Keratinocyte (primary cell): ENCODE results near the gene NFYB. TPM values are rescaled to one million over a fixed set of nuclear protein-coding genes. Genes with fewer than 3 reads are reported as not detected.

ENCODE experiments used
- DNase-seq: peaks from one replicate; pipeline ENCODE4 v3.0.0-alpha.2; 2011; ENCODE audit warnings: low read depth, missing footprints, low spot score
- FAIRE-seq: peaks from 2 replicates; lab custom pipeline; 2011; peaks lifted over from hg19 to GRCh38; lab: Jason Lieb, UNC
- H2AFZ ChIP-seq: 2 replicates; pipeline ENCODE4 v1.6.0; 2012; ENCODE audit warnings: low read length, control low read depth, inconsistent platforms; ENCODE audit not compliant: control insufficient read depth
- H3K27ac ChIP-seq: 2 replicates; pipeline ENCODE4 v1.5.1; 2011; ENCODE audit warnings: low read length; ENCODE audit not compliant: control insufficient read depth, insufficient read depth
- H3K27me3 ChIP-seq: 3 replicates; pipeline ENCODE4 v1.6.0; 2011; ENCODE audit warnings: low read length; ENCODE audit not compliant: control insufficient read depth, insufficient read depth; ENCODE audit errors: extremely low read depth
- H3K36me3 ChIP-seq, 2 experiments: 2 replicates in 1 of 2; 3 replicates in 1 of 2; pipeline ENCODE4 v1.5.1; 2011; ENCODE audit warnings: low read length in 2 of 2, mild to moderate bottlenecking in 1 of 2; ENCODE audit not compliant: control insufficient read depth in 2 of 2, insufficient read depth in 2 of 2; ENCODE audit errors: extremely low read depth in 1 of 2
- H3K4me1 ChIP-seq: 3 replicates; pipeline ENCODE4 v1.5.1; 2011; ENCODE audit warnings: low read length; ENCODE audit not compliant: control insufficient read depth, insufficient read depth; ENCODE audit errors: extremely low read depth
- H3K4me2 ChIP-seq: 3 replicates; pipeline ENCODE4 v1.6.0; 2011; ENCODE audit warnings: low read depth, low read length; ENCODE audit not compliant: control insufficient read depth, insufficient read depth; ENCODE audit errors: extremely low read depth
- H3K4me3 ChIP-seq, 3 experiments: fragments of 200-600 bp in 1 of 3; sonication (generic) in 1 of 3; 2 replicates in 2 of 3; 3 replicates in 1 of 3; pipeline ENCODE4 v1.5.1; 2011 to 2016; ENCODE audit warnings: low read length in 3 of 3, mild to moderate bottlenecking in 3 of 3, control low read depth in 2 of 3, inconsistent platforms in 1 of 3, low read depth in 1 of 3, mixed read lengths in 1 of 3, mixed run types in 1 of 3, moderate library complexity in 1 of 3; ENCODE audit not compliant: control insufficient read depth in 2 of 3, insufficient read depth in 2 of 3; ENCODE audit errors: extremely low read depth in 1 of 3
- H3K79me2 ChIP-seq: 2 replicates; pipeline ENCODE4 v1.6.0; 2012; ENCODE audit warnings: low read length; ENCODE audit not compliant: control insufficient read depth, insufficient read depth
- H3K9ac ChIP-seq: 3 replicates; pipeline ENCODE4 v1.6.0; 2011; ENCODE audit warnings: low read length; ENCODE audit not compliant: control insufficient read depth, insufficient read depth; ENCODE audit errors: extremely low read depth
- H3K9me1 ChIP-seq: 3 replicates; pipeline ENCODE4 v1.6.0; 2011; ENCODE audit warnings: low read length; ENCODE audit not compliant: control insufficient read depth, insufficient read depth; ENCODE audit errors: extremely low read depth
- H3K9me3 ChIP-seq: 2 replicates; pipeline ENCODE4 v1.5.1; 2012; ENCODE audit warnings: low read depth, low read length; ENCODE audit not compliant: control insufficient read depth
- H4K20me1 ChIP-seq: 3 replicates; pipeline ENCODE4 v1.6.0; 2011; ENCODE audit warnings: low read length; ENCODE audit not compliant: control insufficient read depth, insufficient read depth; ENCODE audit errors: extremely low read depth
- CTCF ChIP-seq, 3 experiments: IDR thresholded peaks in 1 of 3; conservative IDR thresholded peaks in 1 of 3; optimal IDR thresholded peaks in 1 of 3; 2 replicates in 2 of 3; 3 replicates in 1 of 3; pipeline versions ENCODE3 to v1.5.1; 2011; ENCODE audit warnings: low read length in 3 of 3, mild to moderate bottlenecking in 3 of 3, moderate library complexity in 2 of 3, control low read depth in 1 of 3, inconsistent platforms in 1 of 3; ENCODE audit not compliant: insufficient read depth in 2 of 3; ENCODE audit errors: extremely low read depth in 1 of 3
- EZH2 ChIP-seq: IDR thresholded peaks from one replicate; pipeline ENCODE4 v1.6.1; 2012; ENCODE audit warnings: inconsistent platforms, mild to moderate bottlenecking, low read length, moderate library complexity
- dilution Hi-C: fragments of 300-500 bp; cut with MboI; formaldehyde crosslinking; loops from one replicate; pipeline ENCODE4 v1.7.0; 2020; ENCODE audit warnings: low sequenced_read_pairs; ENCODE audit not compliant: extremely low pct_ligation_motif_present
- polyA plus RNA-seq, 5 experiments: library from polyadenylated mRNA; depleted of rRNA in 3 of 5; stranded (reverse) in 3 of 5; stranded (forward) in 1 of 5; unstranded in 1 of 5; fragments of >200 nt; gene quantifications; 1 replicate in 1 of 5; 2 replicates in 3 of 5; 3 replicates in 1 of 5; pipeline versions ENCODE4 v1.2.1 to v1.2.3, GENCODE V29; 2011 to 2012; ENCODE audit warnings: missing spikeins in 2 of 5, low read depth in 1 of 5, low replicate concordance in 1 of 5

The NFYB gene
- polyA plus RNA-seq, 1 donor (not counting 4 experiments of a cell fraction or from before 2014, with no cell fraction given): 22.8 TPM

DNA sequence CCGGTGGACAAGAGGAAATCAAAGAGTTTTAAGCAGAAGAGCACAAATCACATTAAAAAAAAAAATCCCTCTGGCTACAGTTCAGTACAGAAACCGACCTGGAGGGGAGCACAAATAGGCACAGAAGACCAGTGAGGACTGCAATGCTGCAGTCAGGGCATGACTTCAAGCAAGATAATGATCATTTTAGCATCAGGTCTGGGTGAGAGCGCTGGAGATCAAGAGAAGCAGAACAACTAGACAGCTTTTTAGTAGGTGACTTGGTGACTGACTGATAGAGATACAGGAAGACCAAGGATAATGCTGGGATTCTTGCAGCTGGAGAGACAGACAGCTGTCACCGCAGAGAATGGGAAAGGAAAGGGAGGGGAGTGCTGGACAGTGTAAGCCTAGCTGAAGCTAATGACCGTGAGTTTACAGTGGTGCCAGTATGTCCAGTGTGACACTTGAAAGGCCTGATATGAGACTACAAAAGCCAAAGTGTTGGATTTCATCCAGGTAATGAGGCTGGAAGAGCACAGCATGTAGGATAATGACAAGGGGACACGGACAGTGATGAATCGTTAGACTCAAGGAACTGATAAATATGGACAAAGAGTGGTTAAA lies 5.6 kb downstream of the NFYB start:
- FAIRE-seq (no peak), DNase-seq (no peak)
- TF ChIP-seq EZH2 (no peak), CTCF (optimal IDR thresholded peaks at IDR 0.05 in 1 of 3, IDR thresholded peaks at IDR 0.05 in 1 of 3, conservative IDR thresholded peaks at IDR 0.05 in 1 of 3; ENCODE audit: extremely low read depth in 1 of 3, insufficient read depth in 2 of 3, low read length in 3 of 3) (no peak)
- Histone ChIP-seq H3K9ac (no peak overlapping the region), H2AFZ (no peak overlapping the region), H3K27ac (no peak overlapping the region), H3K9me3 (no peaks in the 10 kb centered on the region), H3K4me1 (peaks cover 8% of the 10 kb centered on the region), H3K4me2 (no peak overlapping the region), H3K4me3 (no peak overlapping the region), H3K36me3 (peaks cover 5 to 21% of the 10 kb centered on the region in 2 experiments), H4K20me1 (no peaks in the 10 kb centered on the region), H3K9me1 (peaks cover 7% of the 10 kb centered on the region), H3K79me2 (peaks cover 25% of the 10 kb centered on the region), H3K27me3 (no peaks in the 10 kb centered on the region)
- dilution Hi-C loops: no loop called here

GRCh38 chr12:104131609-104132008 lies 6.4 kb downstream of the NFYB start:
- peaks cover 5 to 21% of the 10 kb centered on the region in 2 experiments for H3K36me3 ChIP-seq
- DNase-seq (no peak), FAIRE-seq (no peak)
- peaks cover 5% of the 10 kb centered on the region for H3K4me1 ChIP-seq
- dilution Hi-C loops: no loop called here
- H3K79me2 ChIP-seq: peaks cover 19% of the 10 kb centered on the region
- no peak overlapping the region for H3K4me2 ChIP-seq
- no peak overlapping the region for H3K9ac ChIP-seq
- no peaks in the 10 kb centered on the region for H3K27me3 ChIP-seq
- H4K20me1 ChIP-seq: no peaks in the 10 kb centered on the region
- no peak for TF ChIP-seq EZH2
- no peak for TF ChIP-seq CTCF (optimal IDR thresholded peaks at IDR 0.05 in 1 of 3, IDR thresholded peaks at IDR 0.05 in 1 of 3, conservative IDR thresholded peaks at IDR 0.05 in 1 of 3; ENCODE audit: extremely low read depth in 1 of 3, insufficient read depth in 2 of 3, low read length in 3 of 3)
- no peaks in the 10 kb centered on the region for H3K9me3 ChIP-seq
- H3K27ac ChIP-seq: no peak overlapping the region
- peaks cover 7% of the 10 kb centered on the region for H3K9me1 ChIP-seq
- H3K4me3 ChIP-seq: no peak overlapping the region
- no peak overlapping the region for H2AFZ ChIP-seq
